Osteoblast (primary cell): ENCODE results near the gene JAG2. TPM values are rescaled to one million over a fixed set of nuclear protein-coding genes. Genes with fewer than 3 reads are reported as not detected.
A peak's percentile ranks its signal among the peaks of the same experiment; 100 is the strongest.

Experiments
- DNase-seq: peaks from one replicate; pipeline ENCODE4 v3.0.0; 2011; ENCODE audit warnings: low spot score, mixed read lengths; ENCODE audit not compliant: insufficient read length; ENCODE audit errors: missing footprints
- H2AFZ ChIP-seq: 2 replicates; pipeline ENCODE4 v1.6.0; 2011; ENCODE audit warnings: mild to moderate bottlenecking, low read length
- H3K27ac ChIP-seq: 2 replicates; pipeline ENCODE4 v1.5.1; 2011; ENCODE audit warnings: mild to moderate bottlenecking, low read depth, low read length, moderate library complexity
- H3K27me3 ChIP-seq: 2 replicates; pipeline ENCODE4 v1.6.0; 2012; ENCODE audit warnings: mild to moderate bottlenecking, control low read depth, inconsistent platforms, low read length, moderate library complexity; ENCODE audit not compliant: insufficient read depth
- H3K36me3 ChIP-seq: 2 replicates; pipeline ENCODE4 v1.5.1; 2011; ENCODE audit warnings: mild to moderate bottlenecking, low read length, control low read depth, moderate library complexity; ENCODE audit not compliant: insufficient read depth
- H3K4me1 ChIP-seq: 2 replicates; pipeline ENCODE4 v1.5.1; 2011; ENCODE audit warnings: mild to moderate bottlenecking, low read length, control low read depth, moderate library complexity; ENCODE audit not compliant: insufficient read depth
- H3K4me2 ChIP-seq: 2 replicates; pipeline ENCODE4 v1.6.0; 2011; ENCODE audit warnings: mild to moderate bottlenecking, low read length; ENCODE audit not compliant: insufficient read depth
- H3K4me3 ChIP-seq: fragments of 200-600 bp; sonication (generic); 3 replicates; pipeline ENCODE4 v1.5.1; 2012; ENCODE audit warnings: mild to moderate bottlenecking, low read length, inconsistent platforms; ENCODE audit not compliant: insufficient read depth
- H3K79me2 ChIP-seq: 2 replicates; pipeline ENCODE4 v1.6.0; 2012; ENCODE audit warnings: mild to moderate bottlenecking, low read length, control low read depth, inconsistent platforms; ENCODE audit not compliant: insufficient read depth
- H3K9me3 ChIP-seq: 2 replicates; pipeline ENCODE4 v1.5.1; 2011; ENCODE audit warnings: low read depth, low read length, control low read depth
- H4K20me1 ChIP-seq: 2 replicates; pipeline ENCODE4 v1.6.0; 2012; ENCODE audit warnings: mild to moderate bottlenecking, low read length, control low read depth; ENCODE audit not compliant: insufficient read depth
- CTCF ChIP-seq: IDR thresholded peaks from 2 replicates; pipeline ENCODE4 v1.5.1; 2011; ENCODE audit warnings: mild to moderate bottlenecking, low read depth, low read length, moderate library complexity; ENCODE audit errors: extremely low read depth
- total RNA-seq: library from RNA; depleted of rRNA; stranded (reverse); fragments of >200 nt; gene quantifications from 2 replicates; pipeline ENCODE4 v1.2.3, GENCODE V29; 2012

Gene JAG2
- total RNA-seq, 1 donor = 3.3 TPM

- no peak overlapping the region for H3K4me3 ChIP-seq
- H3K27ac ChIP-seq = no peak overlapping the region
- no peak overlapping the region for H3K4me2 ChIP-seq
- DNase-seq = peak; percentile 85
- H3K36me3 ChIP-seq = no peaks in the 10 kb centered on the region
- no peaks in the 10 kb centered on the region for H3K4me1 ChIP-seq
- H2AFZ ChIP-seq = no peak overlapping the region
- H3K27me3 ChIP-seq = no peaks in the 10 kb centered on the region
- no peak for TF ChIP-seq CTCF
- H3K9me3 ChIP-seq = no peaks in the 10 kb centered on the region
- no peaks in the 10 kb centered on the region for H4K20me1 ChIP-seq
- H3K79me2 ChIP-seq = no peaks in the 10 kb centered on the region
These were observed 20.6 kb downstream of the JAG2 start for GRCh38 chr14:105147671-105148603.

DNA sequence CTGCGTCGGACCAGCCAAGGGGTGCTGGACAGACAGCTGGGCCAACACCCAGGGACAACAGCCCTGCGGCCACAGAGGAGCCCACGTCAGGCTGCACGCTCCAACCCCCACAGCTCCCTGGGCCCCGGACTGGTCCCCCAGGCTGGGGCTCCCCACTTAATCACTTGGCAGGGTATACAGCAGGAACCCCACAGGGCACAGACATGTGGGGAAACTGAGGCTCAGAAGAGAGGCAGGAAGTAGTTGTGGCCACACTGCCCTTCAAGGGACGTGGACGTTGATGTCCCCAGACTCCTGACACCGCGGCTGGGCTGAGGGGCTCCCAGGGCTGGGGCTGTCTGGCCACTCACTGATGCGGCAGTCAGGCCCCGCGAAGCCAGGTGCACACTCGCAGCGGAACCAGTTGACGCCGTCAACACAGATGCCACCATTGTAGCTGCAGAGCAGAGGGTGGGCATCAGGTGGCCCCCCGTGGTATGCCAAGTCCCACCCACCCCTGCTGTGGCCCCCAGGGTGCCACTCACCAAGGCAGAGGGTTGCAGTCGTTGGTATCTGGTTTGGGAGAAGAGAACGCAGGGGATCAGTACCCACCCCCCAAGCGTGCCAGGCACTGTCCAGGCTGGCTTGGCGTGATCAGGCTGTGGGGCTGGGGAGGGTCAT, 21.5 kb downstream of the JAG2 start:
- no peak for TF ChIP-seq CTCF

GRCh38 chr14:105146181-105146975, 22.2 kb downstream of the JAG2 start:
- Histone ChIP-seq H4K20me1 (no peaks in the 10 kb centered on the region), H3K4me1 (no peaks in the 10 kb centered on the region), H3K9me3 (no peaks in the 10 kb centered on the region), H3K4me2 (no peak overlapping the region), H3K27me3 (no peaks in the 10 kb centered on the region), H3K79me2 (no peaks in the 10 kb centered on the region), H3K4me3 (no peak overlapping the region), H3K36me3 (no peaks in the 10 kb centered on the region), H2AFZ (no peak overlapping the region), H3K27ac (no peak overlapping the region)
- no peak for TF ChIP-seq CTCF
- DNase-seq = peak; percentile 81

More for the DNA sequence above, 21.5 kb downstream of the JAG2 start:
- Histone ChIP-seq H3K36me3 (no peaks in the 10 kb centered on the region), H4K20me1 (no peaks in the 10 kb centered on the region), H3K4me2 (no peak overlapping the region), H3K27me3 (no peaks in the 10 kb centered on the region), H3K4me1 (no peaks in the 10 kb centered on the region), H3K79me2 (no peaks in the 10 kb centered on the region), H3K4me3 (no peak overlapping the region), H3K27ac (no peak overlapping the region), H2AFZ (no peak overlapping the region), H3K9me3 (no peaks in the 10 kb centered on the region)
- peak; percentile 76 for DNase-seq
